ENCODE data around the gene NEDD4. TPM values are rescaled to one million over a fixed set of nuclear protein-coding genes. Genes with fewer than 3 reads are reported as not detected.

NEDD4 gene
- total RNA-seq, 1 donor from 2014 or later, result 55.4 TPM

DNA sequence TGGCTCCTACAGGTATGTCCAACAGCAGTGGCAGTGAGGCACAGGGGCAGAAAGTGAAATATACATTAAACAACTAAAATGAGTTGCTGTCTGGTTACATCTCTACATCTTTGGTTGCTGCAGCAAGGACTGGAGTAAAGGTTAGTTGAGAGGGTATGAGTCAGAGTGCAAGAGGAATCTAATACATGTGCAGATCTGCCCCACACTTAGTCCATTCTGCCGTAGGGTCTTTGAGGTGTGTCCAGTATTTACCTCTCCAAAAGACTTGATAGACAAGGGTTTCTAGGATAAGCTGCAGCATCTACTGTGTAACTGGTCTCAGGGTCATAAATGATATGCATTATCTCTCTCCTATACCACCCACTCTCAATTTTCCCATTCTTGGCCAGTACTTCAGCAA lies 6.2 kb upstream of the NEDD4 start:
- H3K4me2 ChIP-seq (ENCODE audit: low read length), result no peak overlapping the region
- H2AFZ ChIP-seq (ENCODE audit: low read depth, low read length), result no peak overlapping the region
- no peaks in the 10 kb centered on the region for H3K4me1 ChIP-seq (ENCODE audit: insufficient read depth, low read length)
- H4K20me1 ChIP-seq (ENCODE audit: insufficient read depth, low read length), result no peaks in the 10 kb centered on the region
- Mint-ChIP-seq H3K27ac (ENCODE audit: unreplicated experiment) (no peak overlapping the region), H3K4me3 (ENCODE audit: unreplicated experiment) (no peak overlapping the region), H3K4me1 (ENCODE audit: low read depth, unreplicated experiment) (peaks cover 9% of the 10 kb centered on the region), H3K27me3 (ENCODE audit: low read depth, unreplicated experiment) (no peaks in the 10 kb centered on the region), H3K9me3 (ENCODE audit: unreplicated experiment) (no peaks in the 10 kb centered on the region), H3K36me3 (ENCODE audit: low read depth, unreplicated experiment) (no peaks in the 10 kb centered on the region)
- TF ChIP-seq, protein P1, sequence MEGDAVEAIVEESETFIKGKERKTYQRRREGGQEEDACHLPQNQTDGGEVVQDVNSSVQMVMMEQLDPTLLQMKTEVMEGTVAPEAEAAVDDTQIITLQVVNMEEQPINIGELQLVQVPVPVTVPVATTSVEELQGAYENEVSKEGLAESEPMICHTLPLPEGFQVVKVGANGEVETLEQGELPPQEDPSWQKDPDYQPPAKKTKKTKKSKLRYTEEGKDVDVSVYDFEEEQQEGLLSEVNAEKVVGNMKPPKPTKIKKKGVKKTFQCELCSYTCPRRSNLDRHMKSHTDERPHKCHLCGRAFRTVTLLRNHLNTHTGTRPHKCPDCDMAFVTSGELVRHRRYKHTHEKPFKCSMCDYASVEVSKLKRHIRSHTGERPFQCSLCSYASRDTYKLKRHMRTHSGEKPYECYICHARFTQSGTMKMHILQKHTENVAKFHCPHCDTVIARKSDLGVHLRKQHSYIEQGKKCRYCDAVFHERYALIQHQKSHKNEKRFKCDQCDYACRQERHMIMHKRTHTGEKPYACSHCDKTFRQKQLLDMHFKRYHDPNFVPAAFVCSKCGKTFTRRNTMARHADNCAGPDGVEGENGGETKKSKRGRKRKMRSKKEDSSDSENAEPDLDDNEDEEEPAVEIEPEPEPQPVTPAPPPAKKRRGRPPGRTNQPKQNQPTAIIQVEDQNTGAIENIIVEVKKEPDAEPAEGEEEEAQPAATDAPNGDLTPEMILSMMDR (IDR thresholded peaks at IDR 0.05; ENCODE audit: insufficient read depth, low read depth, low read length), result no peak
- no peak for TF ChIP-seq EZH2 (IDR thresholded peaks at IDR 0.05; ENCODE audit: insufficient read depth, low read length)
- no peak overlapping the region for H3K4me3 ChIP-seq (ENCODE audit: insufficient read depth, low read depth, low read length)
- H3K9ac ChIP-seq (ENCODE audit: low read length), result no peak overlapping the region
- no peaks in the 10 kb centered on the region for H3K27me3 ChIP-seq (ENCODE audit: insufficient read depth, low read length)
- no peak for DNase-seq (ENCODE audit: low read depth)
- no peaks in the 10 kb centered on the region for H3K79me2 ChIP-seq (ENCODE audit: insufficient read depth, low read length)
- FAIRE-seq, result no peak
- H3K9me3 ChIP-seq (ENCODE audit: insufficient read depth, low read depth, low read length), result no peaks in the 10 kb centered on the region
- no peak overlapping the region for H3K27ac ChIP-seq (ENCODE audit: low read depth, low read length)
- no peaks in the 10 kb centered on the region for H3K36me3 ChIP-seq (ENCODE audit: insufficient read depth, low read length)

DNA sequence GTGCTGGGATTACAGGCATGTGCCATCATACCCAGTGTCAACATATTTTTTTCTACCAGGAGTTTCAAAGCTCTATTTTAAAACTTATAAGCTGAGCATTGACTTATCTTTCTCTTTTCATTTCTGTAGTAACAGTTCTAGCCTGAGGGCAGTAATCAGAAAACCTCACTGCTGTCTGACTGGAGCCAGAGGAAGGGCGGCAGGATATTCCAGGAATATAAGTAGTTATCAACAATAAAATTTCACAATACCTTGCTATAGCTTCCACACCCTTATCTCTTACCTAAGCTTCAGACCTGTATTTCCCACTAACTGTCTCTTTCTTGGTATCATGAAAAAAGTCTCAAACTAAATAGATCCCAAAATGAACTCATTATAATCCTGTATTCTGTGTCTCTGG lies 5.1 kb upstream of the NEDD4 start:
- FAIRE-seq, result no peak
- peaks cover 3% of the 10 kb centered on the region for H3K4me1 ChIP-seq (ENCODE audit: insufficient read depth, low read length)
- H3K27ac ChIP-seq (ENCODE audit: low read depth, low read length), result no peak overlapping the region
- H3K4me2 ChIP-seq (ENCODE audit: low read length), result no peak overlapping the region
- TF ChIP-seq EZH2 (IDR thresholded peaks at IDR 0.05; ENCODE audit: insufficient read depth, low read length), result no peak
- TF ChIP-seq, protein P1 (IDR thresholded peaks at IDR 0.05; ENCODE audit: insufficient read depth, low read depth, low read length), result no peak
- no peaks in the 10 kb centered on the region for H3K9me3 ChIP-seq (ENCODE audit: insufficient read depth, low read depth, low read length)
- no peak overlapping the region for H3K4me3 ChIP-seq (ENCODE audit: insufficient read depth, low read depth, low read length)
- no peaks in the 10 kb centered on the region for H3K36me3 ChIP-seq (ENCODE audit: insufficient read depth, low read length)
- no peaks in the 10 kb centered on the region for H3K79me2 ChIP-seq (ENCODE audit: insufficient read depth, low read length)
- peaks cover 7% of the 10 kb centered on the region for H3K4me1 Mint-ChIP-seq (ENCODE audit: low read depth, unreplicated experiment)
- DNase-seq (ENCODE audit: low read depth), result no peak
- no peak overlapping the region for H3K27ac Mint-ChIP-seq (ENCODE audit: unreplicated experiment)
- H3K36me3 Mint-ChIP-seq (ENCODE audit: low read depth, unreplicated experiment), result no peaks in the 10 kb centered on the region
- no peak overlapping the region for H2AFZ ChIP-seq (ENCODE audit: low read depth, low read length)
- no peaks in the 10 kb centered on the region for H3K27me3 Mint-ChIP-seq (ENCODE audit: low read depth, unreplicated experiment)
- H3K9me3 Mint-ChIP-seq (ENCODE audit: unreplicated experiment), result no peaks in the 10 kb centered on the region
- no peaks in the 10 kb centered on the region for H4K20me1 ChIP-seq (ENCODE audit: insufficient read depth, low read length)
- no peak overlapping the region for H3K9ac ChIP-seq (ENCODE audit: low read length)
- no peak overlapping the region for H3K4me3 Mint-ChIP-seq (ENCODE audit: unreplicated experiment)
- H3K27me3 ChIP-seq (ENCODE audit: insufficient read depth, low read length), result no peaks in the 10 kb centered on the region

DNA sequence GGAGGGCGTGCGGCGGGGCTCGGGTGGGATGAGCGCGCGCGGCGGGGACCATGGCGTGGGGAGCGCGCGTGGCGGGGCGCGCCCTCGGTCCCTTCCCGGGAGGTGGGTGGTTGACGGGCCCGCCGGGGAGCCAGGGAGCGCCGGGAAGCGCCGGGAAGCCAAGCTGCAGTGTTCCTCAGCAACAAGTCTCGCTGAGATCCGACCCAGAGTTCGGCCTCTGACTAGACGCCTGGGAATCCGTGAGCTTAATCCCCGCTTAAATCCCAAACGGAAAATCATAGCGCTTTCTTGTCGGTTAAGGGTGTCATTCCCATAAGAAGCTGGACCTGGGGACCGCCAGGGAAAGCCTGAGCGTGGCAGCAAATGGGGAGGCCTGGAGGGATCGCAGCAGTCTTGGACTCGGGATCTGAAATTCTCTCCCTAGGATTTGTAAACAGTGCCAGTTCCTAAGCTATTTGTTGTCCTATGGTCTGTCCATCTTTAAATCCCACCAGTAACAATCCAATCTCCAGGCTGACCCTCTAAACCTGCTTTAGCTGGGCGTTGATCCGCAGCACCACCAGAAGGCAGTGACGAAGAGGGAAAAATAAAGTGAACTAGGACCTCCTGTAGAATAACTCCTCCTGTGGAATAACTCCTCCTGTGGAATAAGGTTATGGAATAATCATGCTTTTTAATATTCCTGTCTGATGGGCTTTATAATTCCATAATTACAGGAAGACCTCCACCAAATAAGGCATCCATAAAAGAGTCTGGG lies 570 bp upstream of the NEDD4 start:
- peak overlapping the region; percentile 76 for H3K27ac ChIP-seq (ENCODE audit: low read depth, low read length)
- H3K9me3 Mint-ChIP-seq (ENCODE audit: unreplicated experiment), result no peaks in the 10 kb centered on the region
- peak; percentile 63 for DNase-seq (ENCODE audit: low read depth)
- H3K9me3 ChIP-seq (ENCODE audit: insufficient read depth, low read depth, low read length), result no peaks in the 10 kb centered on the region
- H3K4me1 ChIP-seq (ENCODE audit: insufficient read depth, low read length), result peaks cover 17% of the 10 kb centered on the region
- TF ChIP-seq, protein P1 (IDR thresholded peaks at IDR 0.05; ENCODE audit: insufficient read depth, low read depth, low read length), result no peak
- no peak for TF ChIP-seq EZH2 (IDR thresholded peaks at IDR 0.05; ENCODE audit: insufficient read depth, low read length)
- H3K9ac ChIP-seq (ENCODE audit: low read length), result peak overlapping the region; percentile 89
- peak overlapping the region; percentile 94 for H3K27ac Mint-ChIP-seq (ENCODE audit: unreplicated experiment)
- H3K4me2 ChIP-seq (ENCODE audit: low read length), result peak overlapping the region; percentile 96
- H2AFZ ChIP-seq (ENCODE audit: low read depth, low read length), result peak overlapping the region; percentile 79
- peak overlapping the region; percentile 94 for H3K4me3 Mint-ChIP-seq (ENCODE audit: unreplicated experiment)
- no peak for FAIRE-seq
- peaks cover 21% of the 10 kb centered on the region for H3K4me1 Mint-ChIP-seq (ENCODE audit: low read depth, unreplicated experiment)
- H3K4me3 ChIP-seq (ENCODE audit: insufficient read depth, low read depth, low read length), result peak overlapping the region; percentile 83
- H3K36me3 Mint-ChIP-seq (ENCODE audit: low read depth, unreplicated experiment), result no peaks in the 10 kb centered on the region
- H3K36me3 ChIP-seq (ENCODE audit: insufficient read depth, low read length), result no peaks in the 10 kb centered on the region
- peaks cover 19% of the 10 kb centered on the region for H4K20me1 ChIP-seq (ENCODE audit: insufficient read depth, low read length)
- H3K27me3 Mint-ChIP-seq (ENCODE audit: low read depth, unreplicated experiment), result no peaks in the 10 kb centered on the region
- H3K79me2 ChIP-seq (ENCODE audit: insufficient read depth, low read length), result peaks cover 40% of the 10 kb centered on the region
- no peaks in the 10 kb centered on the region for H3K27me3 ChIP-seq (ENCODE audit: insufficient read depth, low read length)

Measured in astrocyte (in vitro differentiated cells and primary cell).